GOT3 (cell line): ENCODE measurements around the gene PLEKHA3.
"Not testable (repeated sequence)": the region's sequence is repeated elsewhere in the genome, so short reads cannot be mapped to it uniquely, and the experiment has no call there.

ENCODE experiments used
- DNase-seq: peaks from one replicate; lab custom pipeline; 2025; ENCODE audit warnings: mixed read lengths; lab: John Stamatoyannopoulos, UW

Gene PLEKHA3

DNA sequence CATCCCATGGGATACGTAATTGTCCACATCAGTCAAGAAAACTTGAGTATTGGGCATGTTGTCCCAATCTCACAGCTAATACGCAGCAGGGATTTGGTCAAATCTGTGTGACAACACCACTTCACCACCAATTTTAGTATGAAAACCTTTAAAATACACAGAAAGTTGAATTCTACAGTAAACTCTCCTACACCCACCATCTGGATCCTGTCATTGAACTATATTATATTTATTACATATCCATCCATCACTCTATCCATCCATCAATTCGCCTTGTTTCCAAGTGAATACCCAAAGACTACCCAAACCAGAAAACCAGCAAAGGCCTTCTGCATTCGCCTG, 1.0 kb upstream of the PLEKHA3 start:
- no peak for DNase-seq

DNA sequence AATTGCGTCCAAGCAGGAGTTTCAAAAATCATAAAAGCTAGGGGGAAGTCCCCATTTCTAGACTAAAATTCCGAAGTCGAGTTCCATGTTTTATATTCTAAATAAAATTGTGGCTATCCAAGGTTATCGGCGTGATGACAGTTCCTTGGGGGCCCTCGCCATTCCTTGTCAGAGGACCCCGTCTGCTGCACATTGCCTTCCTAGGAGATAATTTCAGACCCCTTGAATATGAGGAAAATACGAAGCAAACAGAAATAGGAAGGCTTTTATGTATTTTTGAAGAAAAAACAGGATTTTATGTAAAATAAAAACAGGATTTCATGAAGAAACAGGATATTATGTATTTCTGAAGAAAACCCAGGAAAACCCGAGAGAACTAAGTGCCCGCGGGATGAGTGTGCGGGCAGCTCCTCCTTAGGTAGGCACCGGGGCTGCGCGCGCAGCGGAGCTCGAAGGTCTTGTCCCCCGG, 465 bp upstream of the PLEKHA3 start:
- no peak for DNase-seq

DNA sequence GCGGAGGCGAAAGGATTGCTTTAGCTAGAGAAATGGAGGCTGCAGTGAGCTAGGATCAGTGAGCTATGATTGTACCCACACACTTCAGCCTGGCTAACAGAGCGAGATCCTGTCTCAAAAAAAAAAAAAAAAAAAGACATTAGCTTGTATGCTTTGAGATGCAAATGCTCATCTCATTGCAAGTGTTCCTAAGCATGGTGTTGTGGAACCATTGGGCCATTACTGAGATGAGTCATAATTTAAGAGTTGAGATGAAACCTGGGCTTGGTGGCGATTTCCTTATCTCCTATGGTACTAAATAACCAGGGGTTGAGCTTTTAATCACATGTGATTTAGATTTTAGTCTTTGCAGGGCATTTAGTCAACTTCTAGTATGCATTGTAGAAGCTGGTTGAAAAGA, 2.2 kb downstream of the PLEKHA3 start:
- no peak for DNase-seq

DNA sequence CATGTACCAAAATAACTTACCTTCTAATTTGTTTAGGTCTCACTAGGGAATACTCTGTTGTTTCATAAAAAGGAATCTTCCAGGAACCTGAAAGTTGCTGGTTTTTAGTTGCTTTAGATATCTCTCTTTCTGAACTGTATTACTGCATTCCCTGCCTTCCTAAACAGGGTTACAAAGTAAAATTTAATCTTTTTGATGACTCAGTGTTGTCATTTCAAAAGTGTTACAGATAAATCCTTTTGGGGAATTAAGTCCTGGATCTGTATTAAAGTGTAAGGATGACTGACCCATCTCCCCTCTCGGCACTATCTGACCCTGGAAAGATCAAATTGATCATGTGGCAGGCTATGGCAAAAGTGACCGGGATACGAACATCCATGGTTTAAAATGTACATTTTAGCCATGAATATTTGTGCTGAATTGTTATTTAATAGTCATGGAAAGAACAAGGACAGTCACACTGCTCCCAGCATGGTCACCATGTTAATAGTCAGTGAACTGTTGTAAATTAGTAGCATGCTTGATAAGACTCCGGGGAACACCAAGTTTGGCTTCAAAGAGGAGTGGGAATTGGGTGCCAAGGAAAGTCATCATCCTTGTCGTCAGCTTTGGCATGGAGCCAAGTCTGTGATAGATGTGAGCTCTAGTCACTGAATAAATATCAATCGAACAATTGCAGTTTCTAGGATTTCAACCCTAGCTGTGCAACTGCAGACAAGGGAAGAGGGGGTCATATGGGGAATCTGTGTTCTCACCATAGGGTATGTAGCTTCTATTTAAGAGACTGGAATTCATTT, 4.2 kb downstream of the PLEKHA3 start:
- DNase-seq: no peak

DNA sequence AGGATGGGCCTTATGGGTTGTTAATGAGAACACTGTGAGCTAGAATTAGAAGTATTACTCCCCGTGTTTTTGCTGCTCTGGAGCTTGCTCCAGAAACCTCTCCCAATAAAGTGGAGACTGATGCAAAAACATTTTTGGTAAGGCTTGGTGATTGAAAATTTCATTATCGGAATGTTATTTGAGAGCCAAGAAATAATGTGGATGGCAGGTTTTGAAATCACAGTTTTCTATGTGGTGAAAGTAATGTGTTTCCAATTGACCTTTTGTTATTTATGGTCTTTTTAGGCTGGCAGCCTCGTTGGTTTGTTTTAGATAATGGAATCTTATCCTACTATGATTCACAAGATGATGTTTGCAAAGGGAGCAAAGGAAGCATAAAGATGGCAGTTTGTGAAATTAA, 5.1 kb downstream of the PLEKHA3 start:
- DNase-seq: no peak

DNA sequence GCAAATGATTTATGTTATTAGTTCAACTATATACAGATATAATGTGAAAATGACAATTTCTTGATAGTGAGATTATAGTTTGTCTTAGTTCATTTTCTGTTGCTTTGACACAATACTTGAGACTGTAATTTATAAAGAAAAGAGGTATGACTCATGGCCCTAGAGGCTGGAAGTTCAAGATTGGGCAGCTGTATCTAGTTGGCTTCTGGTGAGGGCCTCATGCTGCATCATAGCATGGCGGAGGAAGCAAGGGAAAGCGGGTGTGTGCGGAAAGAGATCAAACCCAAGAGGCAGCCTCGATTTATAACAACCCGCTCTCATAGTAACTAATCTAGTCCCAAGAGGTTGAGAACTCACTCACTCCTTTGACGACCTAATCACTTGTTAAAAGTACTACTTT, 11.4 kb downstream of the PLEKHA3 start:
- no peak for DNase-seq

DNA sequence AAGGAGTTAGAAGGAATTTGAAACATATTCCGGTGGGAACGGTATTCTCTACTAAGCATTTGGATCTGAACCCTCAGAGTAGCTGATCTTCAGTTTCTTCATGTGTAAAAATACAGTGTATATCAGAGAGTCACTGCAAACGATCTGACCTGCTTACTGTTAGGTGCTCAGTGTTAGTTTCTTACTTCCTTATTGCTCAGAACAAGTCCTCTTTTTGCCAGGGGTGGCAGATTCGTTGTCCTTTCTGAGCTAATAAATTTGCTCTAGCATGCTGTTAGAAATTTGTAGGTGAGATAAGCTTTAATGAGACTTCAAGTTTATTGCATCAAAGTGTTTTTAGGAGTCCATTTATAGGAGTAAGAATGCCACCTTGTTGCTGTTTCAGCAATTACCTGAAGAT, 15.8 kb downstream of the PLEKHA3 start:
- no peak for DNase-seq

DNA sequence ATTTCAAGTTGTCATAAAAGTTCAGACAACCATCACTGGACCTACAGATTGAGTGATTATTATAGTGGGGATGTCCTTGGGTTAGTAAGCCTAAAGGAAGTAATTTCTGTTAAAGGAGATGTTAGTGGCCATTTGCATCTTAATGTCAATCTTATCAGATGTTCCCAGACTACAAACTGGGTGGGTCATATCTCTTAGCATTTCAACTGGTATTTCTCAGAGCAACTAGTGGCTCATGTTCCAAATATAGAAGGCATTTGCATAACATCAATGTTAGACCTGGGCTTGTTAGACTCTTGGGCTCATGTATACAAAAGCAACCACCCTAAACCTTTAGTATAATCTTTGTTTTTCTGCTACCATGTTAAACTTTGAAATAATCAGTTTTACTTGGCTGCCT, 17.9 kb downstream of the PLEKHA3 start:
- no peak for DNase-seq

DNA sequence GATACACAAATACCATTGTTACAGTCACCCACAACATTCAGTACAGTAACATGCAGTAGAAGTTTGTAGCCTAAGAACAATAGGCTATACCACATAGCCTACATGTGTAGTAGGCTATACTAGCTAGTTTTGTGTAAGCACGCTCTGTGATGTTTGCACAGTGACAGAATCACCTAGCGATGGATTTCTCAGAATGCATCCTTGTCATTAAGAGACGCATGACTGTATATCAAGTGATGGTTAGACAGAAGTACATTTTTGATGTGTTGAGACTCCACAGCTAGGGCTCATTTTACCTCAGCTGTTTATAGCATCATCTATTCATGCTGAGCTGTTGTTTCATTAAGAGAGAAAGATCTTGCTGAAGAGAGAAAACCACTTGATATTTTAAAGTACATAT, 19.4 kb downstream of the PLEKHA3 start:
- DNase-seq: no peak

DNA sequence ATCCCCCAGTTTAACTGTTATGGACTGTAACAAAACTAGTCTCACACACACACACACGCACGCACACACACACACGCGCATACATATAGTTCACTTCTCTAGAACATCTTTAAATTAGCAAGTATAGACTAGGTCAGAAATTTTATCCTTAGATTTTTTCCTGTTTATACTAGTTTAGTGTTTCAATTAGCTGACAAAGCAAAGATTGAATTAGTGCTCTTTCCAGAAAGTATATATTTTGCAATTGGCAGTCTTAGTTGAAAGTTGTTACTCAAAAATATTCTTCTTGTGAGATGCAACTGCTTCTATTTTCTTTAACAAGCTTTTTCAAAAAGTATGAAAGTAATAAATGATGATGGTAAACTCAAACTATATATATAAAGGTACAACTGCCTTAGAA, 22.5 kb downstream of the PLEKHA3 start:
- DNase-seq: no peak

DNA sequence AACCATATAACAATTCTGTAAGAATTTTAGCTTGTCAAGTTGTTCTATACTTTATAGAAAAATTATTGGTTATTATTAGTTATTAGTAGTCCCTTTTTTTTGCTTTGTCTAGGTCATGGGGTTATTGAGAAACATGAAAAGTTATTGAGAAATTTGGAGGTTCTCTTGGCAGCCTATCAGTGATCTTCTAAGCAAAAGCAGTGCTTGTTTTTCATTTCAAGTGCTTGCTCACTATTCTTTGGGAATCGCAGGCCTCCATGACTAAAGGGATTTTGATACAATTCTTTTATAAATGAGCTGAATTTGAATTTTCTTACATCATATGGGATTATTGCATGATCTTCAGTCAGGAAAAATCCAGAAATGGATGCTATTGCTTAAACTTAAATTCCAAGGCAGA, 25.8 kb downstream of the PLEKHA3 start:
- no peak for DNase-seq

DNA sequence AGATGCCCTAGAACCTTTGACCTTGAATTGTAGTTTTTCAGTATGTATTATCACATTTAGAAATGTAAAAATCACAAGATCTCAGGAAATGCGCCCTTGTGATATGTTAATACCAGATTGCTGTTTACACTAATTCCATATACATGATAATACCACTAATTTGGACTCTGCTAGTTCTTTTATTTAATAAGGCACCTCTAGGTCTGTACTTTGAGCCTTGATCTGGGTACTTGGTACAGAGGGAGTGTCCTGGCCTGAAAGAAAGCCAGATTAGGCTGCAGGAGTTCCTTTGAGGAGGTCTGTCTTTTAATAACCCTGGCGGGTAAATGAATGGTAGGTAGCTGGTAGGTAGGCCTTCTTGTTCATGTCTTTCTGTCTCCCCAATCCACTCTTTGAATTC, 26.3 kb downstream of the PLEKHA3 start:
- DNase-seq: no peak

DNA sequence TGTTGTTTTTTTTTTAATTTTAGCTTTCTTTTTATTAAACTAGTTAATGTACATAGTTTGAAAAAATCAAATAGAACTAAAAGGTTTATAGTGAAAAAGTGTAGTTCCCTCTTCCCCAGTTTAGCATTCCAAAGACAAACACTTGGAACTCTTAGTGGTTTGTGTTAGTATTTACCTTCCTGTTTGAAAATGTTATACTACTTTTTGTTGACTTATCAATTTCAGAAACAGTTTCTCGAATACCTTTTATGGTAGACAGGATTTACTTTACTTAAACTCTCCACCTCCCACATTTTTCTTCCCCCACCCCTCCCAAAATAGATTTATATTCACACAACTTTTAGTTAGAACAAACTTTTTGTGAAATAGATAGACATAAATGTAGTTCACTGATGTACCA, 26.7 kb downstream of the PLEKHA3 start:
- no peak for DNase-seq

DNA sequence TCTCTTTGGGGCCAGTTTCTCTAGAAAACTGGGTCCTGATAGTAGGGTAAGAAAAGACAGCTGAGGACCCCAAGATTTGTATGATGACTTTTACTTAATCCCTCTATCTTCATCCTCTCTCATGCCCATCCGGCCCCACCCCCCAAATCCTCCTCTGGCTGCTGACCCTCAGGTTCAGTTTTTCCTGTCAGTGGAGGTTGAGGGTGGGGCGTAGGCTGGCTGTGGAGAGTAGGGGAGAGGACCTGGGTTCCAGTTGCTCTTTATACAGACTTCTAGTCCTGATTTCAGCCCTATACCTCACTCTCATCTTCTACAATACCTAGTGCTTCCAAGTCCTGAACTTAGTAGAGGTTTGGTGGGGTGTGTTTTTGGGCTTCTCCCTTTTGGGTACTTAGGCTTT, 28.4 kb downstream of the PLEKHA3 start:
- DNase-seq: no peak

DNA sequence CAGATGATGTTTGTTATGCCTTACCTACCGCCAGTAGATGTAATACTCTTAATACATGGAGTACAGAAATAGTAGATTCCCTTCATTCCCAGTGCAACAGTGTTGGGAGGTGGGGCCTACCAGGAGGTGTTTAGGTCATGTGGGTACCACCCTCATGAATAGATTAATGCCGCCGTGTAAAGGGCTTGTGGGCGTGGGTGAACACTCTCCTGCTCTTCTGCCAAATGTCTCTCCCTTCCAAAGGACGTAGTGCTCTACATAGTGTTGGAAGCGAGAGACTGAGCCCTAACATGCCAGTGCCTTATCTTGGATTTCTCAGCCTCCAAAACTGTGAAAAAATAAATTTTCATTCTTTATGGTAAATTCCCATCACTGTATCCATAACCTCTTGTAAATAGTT, 30.1 kb downstream of the PLEKHA3 start:
- no peak for DNase-seq

DNA sequence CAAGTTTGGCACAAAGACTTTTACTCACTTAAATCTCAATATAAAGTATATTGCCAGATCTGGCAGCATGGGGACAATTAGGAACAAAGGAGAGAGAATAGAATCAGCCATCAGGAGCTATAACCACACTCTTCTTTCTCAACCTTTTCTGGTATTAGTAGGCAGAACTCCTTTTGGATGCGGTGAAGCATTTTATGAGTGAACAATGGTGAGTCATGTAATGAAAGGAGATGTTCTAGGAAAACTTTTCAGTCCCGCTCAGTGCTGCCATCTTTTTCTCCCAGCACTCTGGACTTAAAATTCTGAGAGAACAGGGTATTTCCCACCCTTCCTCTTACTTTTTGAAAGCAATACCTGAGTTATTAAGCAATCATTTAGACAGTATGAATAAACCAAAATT, 32.2 kb downstream of the PLEKHA3 start:
- no peak for DNase-seq

DNA sequence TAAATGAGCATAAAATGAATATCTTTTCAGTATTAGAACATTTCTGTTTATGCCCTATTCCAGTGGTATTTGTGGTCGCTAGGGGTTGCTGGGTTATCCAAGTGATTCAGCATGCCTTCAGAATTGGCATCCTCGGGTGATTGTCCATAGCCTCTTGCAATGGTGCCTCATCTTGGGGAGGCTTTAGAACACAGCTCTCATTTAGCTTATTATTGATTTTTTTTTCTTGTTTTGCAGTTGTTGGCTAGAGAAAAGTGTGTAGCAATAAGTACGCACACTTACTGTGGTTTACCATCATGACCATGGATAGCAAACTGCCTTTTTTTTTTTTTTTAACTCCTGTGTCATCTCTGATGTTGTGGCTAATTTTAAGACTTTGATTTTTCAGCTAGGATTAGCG, 33.6 kb downstream of the PLEKHA3 start:
- no peak for DNase-seq

DNA sequence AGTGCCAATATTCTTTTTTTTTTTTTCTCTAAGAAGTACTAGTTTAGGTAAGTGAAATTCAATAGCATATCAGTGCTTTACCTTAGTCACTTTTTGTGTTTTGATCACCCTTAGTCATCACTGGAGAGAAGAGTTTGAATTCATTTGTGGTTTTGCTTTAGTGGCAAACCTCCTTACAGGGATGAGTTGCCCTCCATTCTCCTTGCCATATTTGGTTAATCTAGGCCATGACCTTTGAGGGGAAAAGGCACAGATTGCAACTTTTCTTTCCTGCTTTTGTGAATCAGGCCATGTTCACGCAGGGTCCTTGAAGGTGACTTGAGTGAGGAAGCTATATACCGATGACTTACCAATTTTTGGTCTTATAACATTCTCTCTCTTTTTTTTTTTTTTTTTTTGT, 34.4 kb downstream of the PLEKHA3 start:
- no peak for DNase-seq

DNA sequence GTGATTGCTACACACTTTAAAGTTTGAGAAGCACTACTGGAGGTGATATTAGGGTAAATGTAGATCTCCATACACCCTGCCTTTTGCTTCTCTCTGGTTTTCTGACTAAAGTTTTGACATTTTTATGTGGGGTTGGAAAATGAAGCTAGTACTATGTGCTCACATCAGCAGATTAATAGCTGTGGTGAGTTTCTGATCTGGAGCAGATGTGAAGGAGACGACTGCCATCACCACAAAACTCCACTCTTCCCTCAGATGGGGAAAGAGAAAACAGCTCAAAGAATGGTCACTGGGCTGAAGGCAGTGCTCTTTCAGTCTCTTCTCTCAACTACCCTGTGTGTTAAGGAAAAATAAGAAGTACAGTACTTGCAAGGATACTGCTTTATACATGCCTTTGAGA, 37.2 kb downstream of the PLEKHA3 start:
- DNase-seq: no peak

DNA sequence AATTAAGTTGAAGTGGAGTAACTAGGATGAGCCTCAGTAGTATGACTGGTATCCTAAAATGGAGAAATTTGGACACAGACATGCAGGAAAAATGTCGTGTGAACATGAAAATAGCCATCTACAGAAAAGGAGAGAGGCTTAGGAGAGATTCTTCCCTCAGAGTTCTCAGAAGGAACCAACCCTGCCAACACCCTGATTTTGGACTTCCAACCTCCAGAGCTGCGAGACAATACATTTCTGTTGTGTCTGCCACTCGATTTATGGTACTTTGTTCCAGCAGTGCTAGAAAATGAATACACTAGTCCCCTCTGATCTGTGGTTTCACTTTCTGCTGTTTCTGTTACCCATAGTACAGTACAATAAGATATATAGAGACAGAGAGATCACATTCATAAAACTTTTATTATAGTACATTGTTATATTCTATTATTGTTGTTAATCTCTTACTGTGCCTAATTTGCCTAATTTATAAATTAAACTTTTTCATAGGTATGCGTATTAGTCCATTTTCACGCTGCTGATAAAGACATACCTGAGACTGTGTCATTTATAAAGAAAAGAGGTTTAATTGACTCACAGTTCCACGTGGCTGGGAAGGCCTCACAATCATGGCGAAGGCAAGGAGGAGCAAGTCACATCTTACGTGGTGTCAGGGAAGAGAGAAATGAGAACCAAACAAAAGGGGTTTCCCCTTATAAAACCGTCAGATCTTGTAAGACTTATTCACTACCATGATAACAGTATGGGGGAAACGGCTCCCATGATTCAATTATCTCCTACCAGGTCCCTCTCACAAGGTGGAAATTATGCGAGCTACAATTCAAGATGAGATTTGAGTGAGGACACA, 41.3 kb downstream of the PLEKHA3 start:
- DNase-seq: no peak

DNA sequence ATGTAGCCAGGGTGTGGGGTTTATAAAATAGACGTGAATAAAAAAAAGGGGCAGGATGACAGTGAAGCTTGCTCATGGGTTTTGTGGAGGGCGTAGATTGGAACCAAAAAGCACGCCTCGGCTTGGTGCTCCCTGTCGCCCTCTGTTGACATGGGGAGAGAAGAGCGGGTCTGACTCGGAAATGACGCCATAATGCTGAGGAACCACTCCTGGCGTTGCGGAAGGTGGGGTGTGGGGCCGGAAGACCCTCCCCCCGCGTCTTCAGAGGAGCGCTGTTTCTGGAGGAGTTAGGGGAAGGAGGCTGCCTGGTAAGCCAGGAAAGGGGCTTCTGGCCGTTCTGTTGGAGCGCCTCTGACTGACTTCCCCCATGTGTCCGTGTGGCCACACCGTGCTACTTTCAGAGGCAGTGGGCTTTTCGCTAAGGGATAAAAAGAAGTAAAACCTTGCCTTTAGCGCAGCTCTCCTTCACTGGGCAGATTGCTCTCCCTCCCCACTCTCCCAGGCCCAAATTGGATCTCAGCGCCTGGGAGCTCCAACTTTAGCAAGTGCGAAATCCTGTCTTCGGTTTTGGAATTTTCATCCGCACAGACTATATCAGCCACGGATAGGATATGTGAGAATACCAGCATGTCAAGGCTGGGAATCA, 42.8 kb downstream of the PLEKHA3 start:
- peak; percentile 20 for DNase-seq

DNA sequence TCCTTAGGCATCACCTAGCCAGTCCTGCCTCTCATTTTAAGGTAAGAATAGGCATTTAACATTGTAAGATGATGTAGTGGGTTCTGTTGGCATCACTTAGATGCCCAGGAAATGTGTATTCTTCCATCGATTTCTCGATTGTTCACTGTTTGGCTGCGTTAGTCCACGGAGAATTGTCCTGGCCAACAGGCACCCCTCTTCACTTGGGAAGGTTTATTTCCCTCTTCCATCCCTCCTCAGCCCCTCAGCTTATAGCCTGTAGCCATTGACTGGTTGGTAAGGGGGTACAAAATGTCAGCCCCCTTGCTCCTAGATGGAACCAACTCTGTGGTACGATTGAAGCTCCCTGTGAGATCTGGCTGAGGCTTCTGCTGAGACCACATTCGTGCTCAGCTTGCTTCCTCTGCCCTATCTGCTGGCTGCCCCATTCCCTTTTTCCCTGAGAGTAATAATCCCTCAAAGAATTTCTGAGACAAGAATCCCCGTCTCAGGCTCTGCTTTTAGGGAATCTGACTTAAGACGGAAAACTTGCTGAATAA, 43.4 kb downstream of the PLEKHA3 start:
- no peak for DNase-seq

DNA sequence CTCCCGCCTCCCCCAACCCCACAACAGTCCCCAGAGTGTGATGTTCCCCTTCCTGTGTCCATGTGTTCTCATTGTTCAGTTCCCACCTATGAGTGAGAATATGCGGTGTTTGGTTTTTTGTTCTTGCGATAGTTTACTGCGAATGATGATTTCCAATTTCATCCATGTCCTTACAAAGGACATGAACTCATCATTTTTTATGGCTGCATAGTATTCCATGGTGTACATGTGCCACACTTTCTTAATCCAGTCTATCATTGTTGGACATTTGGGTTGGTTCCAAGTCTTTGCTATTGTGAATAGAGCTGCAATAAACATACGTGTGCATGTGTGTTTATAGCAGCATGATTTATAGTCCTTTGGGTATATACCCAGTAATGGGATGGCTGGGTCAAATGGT, 44.8 kb downstream of the PLEKHA3 start:
- not testable (repeated sequence) for DNase-seq
